NCI-H2107 (cell line): ENCODE data around the gene SLC48A1.

ENCODE experiments used
- DNase-seq: peaks from one replicate; lab custom pipeline; 2025; lab: John Stamatoyannopoulos, UW

The SLC48A1 gene

DNA sequence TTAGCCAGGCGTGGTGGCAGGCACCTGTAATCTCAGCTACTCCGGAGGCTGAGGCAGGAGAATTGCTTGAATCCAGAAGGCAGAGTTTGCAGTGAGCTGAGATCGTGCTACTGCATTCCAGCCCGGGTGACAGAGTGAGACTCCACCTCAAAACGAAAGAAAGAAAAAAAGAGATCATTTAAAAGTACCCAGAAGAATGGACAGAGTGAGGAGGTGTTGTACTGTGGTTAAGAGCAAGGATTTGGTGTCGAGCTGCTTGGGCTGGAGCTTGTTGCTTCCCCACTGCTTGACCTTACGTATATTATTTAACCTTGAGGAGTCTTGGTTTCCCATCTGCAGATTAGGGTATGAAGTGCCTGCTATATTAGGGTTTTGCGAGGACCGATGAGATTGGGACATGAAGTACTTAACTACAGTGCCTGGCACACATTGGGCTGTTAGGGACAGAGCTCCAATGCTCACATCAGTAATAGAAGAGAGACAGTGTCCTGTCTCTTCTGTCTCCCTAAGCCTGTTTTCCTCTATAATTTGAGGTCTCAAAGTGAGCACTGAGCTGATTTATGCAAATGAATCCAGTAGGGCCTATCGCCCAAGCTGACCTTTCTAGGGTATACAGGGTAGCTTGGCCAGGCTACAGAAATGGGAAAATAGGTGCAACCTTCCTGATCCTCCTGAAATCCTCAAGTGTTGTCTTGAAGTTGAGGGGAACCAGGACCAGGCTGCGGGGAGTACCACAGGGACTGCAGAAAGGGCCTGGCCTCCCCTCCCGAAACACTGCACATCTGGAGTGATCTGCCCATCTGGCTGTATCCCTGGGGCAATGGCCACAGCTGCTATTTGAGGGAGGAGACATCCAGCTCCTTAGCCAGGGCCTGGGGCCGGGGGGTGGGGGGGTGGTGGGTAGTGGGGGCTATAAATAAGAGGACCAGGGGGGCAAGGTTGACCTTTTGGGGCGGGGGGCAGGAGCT is 55.3 kb downstream of the SLC48A1 start:
- DNase-seq = no peak

DNA sequence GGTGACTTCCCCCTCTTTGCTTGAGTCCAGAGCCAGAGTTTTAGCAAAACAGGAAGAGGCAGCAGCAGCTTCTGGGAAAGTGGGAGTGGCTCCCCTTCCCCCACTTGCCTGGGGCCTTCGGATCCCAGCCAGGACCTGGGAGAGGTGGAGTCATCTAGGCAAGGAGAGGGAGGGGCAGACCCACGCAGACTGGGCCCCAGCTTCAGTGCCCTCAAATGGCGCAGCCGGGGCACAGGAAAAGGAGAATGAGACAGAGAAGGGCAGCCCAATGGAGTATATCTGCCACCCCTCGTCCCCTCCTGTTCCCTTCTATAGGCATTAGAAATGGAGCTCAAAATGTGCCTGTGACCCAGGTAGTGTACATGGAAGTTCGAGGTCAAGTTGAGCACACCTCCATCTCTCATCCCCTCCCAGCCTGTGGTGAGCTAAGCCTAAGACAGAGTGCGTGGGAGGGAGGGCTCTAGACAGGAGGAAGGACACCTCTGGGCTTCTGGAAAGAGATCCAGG is 56.0 kb downstream of the SLC48A1 start:
- no peak for DNase-seq

DNA sequence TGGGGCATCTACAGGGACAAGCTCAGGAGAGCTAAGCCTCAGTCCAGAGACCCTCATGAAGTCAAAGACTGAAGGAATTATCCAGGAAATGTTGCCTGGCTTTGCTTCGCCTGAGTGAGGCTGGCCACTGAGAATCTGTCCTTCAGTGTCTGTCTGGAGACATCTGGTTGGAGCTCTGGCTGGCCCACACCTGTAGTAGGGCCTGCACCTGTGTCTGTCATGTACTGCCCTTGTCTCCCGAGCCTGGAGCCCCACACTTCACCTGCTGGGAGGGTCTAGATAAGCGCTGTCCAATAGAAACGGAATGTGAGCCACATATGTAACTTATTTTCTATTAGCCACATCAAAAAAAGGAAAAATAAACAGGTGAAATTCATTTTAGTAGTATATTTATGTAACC is 56.5 kb downstream of the SLC48A1 start:
- no peak for DNase-seq
